HG02759 (cell line): ENCODE data around the gene CDK10.
"Not testable (repeated sequence)": the region's sequence is repeated elsewhere in the genome, so short reads cannot be mapped to it uniquely, and the experiment has no call there.

Source experiments
- ATAC-seq: cut with Tn5 transposase; IDR thresholded peaks from one replicate; pipeline ENCODE4 v1.9.1; 2021; ENCODE audit warnings: mild to moderate bottlenecking, moderate library complexity; ENCODE audit not compliant: unreplicated experiment

Gene CDK10

DNA sequence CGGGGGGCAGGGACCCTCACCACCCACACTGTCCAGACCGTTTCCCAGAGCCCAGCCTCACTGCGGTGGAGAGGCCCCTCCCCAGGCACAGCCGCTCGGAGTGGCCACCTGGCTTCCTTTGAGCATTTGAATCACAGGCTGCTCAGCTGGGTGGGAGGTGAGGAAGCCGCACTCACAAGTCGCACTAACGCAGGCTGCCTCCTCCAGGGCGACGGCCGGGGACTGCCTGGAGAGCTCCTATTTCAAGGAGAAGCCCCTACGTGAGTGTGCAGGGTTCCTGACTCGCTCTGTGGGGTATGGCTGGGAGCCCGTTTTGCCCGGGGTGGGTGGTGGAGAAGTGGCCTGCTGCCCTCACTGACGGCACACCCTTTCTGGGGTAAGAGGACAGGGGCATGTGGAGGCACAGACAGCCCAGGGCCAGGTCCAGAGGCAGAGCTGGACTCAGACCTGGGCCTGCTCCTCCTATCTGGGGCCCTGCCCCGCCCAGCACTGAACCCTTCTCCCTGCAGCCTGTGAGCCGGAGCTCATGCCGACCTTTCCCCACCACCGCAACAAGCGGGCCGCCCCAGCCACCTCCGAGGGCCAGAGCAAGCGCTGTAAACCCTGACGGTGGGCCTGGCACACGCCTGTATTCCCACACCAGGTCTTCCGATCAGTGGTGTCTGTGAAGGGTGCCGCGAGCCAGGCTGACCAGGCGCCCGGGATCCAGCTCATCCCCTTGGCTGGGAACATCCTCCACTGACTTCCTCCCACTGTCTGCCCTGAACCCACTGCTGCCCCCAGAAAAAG, 8.8 kb downstream of the CDK10 start:
- no peak for ATAC-seq

DNA sequence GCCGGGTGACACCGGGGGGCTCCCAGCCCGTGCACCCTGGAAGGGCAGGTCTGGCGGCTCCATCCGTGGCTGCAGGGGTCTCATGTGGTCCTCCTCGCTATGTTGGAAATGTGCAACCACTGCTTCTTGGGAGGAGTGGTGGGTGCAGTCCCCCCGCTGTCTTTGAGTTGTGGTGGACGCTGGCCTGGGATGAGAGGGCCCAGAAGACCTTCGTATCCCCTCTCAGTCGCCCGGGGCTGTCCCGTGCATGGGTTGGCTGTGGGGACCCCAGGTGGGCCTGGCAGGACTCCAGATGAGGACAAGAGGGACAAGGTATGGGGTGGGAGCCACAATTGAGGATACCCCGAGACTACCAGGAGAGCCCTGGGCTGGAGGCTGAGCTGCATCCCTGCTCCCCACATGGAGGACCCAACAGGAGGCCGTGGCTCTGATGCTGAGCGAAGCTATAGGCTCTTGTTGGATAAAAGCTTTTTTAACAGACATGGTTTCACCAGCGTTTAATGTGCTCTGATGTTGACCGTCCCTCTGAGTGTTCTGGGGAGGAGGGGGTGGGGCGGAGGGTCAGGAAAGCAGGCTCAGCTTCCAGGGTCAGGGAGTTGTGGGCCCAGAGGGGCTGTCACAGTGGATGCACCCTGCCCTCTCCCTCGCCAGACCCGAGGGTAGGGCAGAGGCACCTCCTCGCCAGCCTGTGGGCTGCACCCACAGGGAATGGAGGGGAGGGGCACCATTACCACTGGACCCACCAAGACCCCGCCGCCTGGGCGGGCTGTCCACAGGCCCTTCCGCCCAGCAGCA, 9.6 kb downstream of the CDK10 start:
- no peak for ATAC-seq

DNA sequence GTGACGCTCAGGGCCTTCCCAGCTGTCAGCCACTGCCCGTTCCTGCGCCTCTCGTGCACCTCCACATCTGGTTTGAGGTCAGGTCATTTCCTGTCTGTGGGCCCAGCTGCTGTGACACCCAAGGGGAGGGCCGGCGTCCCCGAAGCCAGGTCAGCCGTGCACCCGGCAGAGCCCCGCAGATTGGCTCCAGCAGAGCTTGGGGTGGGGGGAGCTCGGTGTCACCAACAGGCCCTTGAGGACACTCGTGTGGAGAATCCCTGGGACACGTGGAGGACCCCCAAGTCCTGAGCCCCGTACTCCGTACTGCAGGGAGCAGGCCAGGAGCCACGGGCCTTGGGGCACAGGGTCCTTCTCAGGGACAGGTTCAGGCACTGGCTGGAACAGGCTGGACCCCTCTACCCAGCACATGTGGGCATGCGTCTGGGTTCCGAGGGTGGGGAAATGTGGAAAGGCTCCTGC, 10.2 kb downstream of the CDK10 start:
- no peak for ATAC-seq

GRCh38 chr16:89697161-89697615, 10.7 kb downstream of the CDK10 start:
- no peak for ATAC-seq

DNA sequence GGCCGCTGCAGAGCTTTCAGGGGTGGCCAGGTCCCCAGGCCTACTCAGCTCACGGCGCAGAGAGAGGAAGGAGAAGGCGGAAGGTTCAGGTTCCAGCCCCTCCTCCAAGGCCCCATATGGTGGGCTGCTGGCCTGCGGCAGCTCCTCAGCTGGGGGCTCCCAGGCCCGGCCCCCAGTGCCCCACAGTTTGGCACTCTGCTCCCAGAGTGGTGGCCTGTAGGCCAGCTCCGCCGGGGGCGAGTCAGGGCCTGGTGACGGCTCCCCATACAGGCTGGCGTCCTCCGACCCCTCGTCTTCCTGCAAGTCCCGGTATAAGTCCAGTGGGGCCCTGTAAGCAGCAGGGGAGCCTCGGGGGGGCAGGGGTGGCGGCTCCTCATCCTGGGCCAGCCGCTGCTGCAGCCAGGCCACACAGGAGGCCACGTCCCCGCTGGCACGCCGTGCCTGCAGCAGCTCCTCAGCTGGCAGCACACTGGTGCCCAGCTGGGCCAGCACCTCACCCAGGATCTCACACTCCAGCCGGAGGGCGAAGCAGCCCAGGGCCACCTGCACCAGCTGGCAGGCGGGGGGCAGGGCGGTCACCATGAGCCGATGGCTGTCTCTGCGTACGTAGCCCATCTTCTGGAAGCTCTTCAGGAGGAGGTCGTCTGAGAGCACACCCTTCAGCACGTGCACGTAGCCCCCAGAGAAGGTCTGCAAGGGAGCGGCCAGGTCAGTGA, 11.3 kb downstream of the CDK10 start:
- no peak for ATAC-seq

DNA sequence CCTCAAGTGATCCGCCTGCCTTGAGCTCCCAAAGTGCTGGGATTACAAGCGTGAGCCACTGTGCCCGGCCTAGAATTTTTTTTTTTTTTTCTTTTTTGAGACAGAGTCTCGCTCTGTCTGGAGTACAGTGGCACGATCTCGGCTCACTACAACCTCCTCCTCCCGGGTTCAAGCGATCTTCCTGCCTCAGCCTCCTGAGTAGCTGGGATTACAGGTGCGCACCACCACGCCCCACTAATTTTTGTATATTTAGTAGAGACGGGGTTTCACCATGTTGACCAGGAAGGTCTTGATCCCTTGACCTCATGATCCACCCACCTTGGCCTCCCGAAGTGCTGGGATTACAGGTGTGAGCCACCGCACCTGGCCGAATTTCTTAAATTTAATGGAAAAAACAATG, 12.2 kb downstream of the CDK10 start:
- not testable (repeated sequence) for ATAC-seq

DNA sequence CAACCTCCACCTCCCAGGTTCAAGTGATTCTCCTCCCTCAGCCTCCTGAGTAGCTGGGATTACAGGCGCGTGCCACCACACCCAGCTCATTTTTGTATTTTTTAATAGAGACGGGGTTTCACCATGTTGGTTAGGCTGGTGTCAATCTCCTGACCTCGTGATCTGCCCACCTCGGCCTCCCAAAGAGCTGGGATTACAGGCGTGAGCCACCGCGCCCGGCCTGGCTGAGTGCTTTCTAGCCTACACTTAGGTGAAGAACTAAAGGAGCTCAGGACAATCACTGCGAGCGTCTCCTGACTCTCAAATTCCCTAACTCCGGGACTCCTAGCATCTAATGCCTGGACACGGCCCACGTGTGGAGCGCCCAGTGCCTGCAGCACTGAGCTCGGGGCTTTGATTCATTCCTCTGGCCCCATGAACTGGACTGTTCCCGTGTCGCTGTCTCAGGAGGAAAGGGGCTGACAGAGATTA, 13.2 kb downstream of the CDK10 start:
- ATAC-seq: not testable (repeated sequence)

DNA sequence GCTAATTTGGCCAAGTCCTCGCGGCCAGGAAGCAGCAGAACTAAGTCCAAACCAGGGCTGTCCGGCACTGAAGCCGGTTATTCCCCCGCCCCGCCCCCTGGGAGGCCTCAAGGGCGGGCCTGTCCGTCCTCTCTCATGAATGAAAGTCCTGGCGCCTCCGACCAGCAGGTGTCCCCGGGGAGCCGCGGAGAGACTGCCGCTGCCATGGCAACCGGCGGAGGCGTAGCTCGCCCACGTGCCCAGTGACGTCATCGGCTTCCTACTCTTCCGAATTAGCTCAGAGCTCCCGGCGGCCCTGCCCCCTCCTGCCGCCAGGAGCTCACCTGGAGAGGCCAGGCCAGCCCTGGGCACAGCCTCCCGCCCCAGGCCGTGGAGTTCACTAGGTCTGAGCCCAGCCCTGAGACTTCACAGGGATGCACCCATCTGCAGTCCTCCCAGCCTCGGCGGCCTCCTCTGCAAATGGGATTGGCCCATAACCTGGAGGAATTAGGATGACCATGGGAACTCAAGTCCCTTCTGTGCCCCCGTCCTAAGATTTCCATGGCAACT, 13.7 kb downstream of the CDK10 start:
- peak; percentile 45 for ATAC-seq

GRCh38 chr16:89700649-89701424, 14.3 kb downstream of the CDK10 start:
- no peak for ATAC-seq

DNA sequence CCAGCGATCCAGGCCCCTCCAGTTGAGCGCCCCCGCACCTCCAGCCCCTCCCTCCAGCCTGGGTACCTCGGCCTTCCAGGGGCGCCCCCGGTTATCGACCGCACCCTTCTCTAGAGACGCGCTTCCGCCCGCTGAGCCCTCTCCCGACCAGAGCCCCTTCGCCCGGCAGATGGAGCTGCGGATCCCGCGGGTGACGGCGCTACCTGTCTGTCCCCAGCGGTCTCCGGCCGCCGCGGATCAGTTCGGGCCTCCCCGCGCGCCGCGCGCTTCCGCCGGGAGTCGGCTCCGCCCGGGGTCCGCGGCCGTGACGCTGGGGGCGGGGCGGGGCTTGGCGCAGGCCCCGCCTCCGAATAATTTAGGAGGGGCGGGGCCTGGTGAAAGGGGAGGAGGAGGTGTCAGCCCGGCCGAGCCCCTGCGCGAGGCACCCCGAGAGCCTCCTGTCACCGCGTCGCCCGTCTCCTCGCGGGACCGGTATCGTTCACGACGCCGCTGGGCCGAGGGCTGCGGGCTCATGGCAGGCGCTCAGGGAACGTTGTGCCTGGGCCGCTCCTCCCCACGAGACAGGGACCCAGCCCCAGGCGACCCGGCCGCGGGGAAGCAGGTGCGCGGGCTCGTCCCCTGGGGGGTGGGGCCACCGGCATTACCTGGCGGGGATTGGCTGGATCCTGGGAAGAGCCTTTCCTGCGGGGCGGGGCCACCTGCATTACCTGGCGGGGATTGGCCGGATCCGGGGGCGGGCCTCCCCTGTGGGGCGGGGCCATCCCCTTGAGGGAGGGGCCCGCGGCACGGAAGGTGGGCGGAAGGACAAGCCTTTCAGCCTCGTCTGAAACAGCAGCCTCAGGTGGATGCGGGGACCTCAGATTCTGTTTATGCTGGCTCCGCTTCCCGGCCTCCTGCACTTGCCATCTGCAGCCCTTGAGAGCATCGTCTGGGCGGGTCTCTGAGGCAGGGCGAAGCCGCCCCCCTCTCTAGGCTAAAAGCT, 15.2 kb downstream of the CDK10 start, which contains the start of gene SPATA2L:
Gene SPATA2L, minus strand, starts transcription at position 281 of the 982 bp plus-strand sequence. CDS start 473 bp downstream, outside the sequence.
- ATAC-seq: peak; percentile 64

GRCh38 chr16:89704281-89704680, 17.8 kb downstream of the CDK10 start:
- no peak for ATAC-seq

DNA sequence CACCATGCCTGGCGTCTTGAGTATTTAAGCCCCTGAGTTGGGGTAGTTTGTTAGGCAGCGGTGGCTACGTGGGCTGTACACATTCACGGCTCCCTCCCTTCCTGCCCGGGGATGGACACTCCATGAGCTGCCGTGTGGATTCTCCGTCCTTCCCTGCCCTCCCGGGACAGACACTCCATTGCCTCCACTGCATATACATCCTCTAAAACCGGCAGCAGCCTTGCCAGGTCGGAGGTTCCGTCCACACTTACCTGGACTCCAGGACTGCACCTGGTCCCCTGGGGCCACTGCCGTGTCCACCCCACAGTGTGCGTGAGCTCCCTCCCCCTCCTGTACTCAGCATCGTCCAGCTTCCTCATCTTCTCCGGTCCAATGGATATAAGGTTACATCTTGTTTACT, 18.5 kb downstream of the CDK10 start:
- no peak for ATAC-seq

- no peak for ATAC-seq
These were observed 20.2 kb downstream of the CDK10 start for GRCh38 chr16:89706518-89707260.

DNA sequence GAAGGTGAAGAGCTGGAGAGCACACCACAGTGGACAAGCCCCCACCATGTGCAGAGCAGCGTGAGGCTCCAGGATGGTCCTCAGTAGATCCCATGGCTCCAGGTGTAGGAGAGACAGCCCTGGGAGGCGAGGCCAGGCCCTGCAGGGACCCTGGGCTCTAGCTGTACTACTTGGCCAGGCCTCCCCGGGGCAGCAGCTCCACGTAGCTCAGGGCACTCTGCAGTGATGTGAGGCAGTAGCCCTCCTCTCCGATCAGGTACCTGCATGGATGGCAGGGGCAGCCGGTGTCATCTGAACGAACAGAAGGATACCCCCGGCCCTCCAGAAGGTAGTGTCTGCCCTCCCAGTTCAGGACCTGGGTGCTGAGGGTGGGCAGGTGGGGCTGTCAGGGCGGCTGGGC, 21.2 kb downstream of the CDK10 start:
- no peak for ATAC-seq

DNA sequence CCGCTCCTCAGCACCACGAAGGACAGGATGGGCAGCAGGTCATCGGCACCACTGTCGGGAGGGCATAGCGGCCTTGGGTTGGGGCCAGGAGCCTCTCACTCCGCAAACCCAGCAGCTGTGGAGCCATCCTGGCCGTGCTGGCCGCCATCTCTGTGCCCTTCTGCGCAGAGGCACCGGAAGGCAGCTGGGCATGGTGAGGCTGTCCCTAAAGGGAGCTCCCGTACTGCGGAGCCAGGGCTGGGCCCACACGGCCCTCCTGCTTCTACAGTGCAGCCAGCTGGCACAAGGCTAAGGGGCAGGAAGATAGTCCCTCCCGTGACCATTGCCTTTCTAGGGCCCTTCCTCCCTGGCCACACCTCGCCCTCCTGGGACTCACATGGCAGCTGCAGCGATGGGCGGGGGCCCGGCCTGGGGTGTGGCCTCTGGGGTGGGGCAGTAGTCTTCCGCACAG, 22.0 kb downstream of the CDK10 start:
- ATAC-seq: no peak

GRCh38 chr16:89709166-89709565, 22.7 kb downstream of the CDK10 start:
- ATAC-seq: no peak

DNA sequence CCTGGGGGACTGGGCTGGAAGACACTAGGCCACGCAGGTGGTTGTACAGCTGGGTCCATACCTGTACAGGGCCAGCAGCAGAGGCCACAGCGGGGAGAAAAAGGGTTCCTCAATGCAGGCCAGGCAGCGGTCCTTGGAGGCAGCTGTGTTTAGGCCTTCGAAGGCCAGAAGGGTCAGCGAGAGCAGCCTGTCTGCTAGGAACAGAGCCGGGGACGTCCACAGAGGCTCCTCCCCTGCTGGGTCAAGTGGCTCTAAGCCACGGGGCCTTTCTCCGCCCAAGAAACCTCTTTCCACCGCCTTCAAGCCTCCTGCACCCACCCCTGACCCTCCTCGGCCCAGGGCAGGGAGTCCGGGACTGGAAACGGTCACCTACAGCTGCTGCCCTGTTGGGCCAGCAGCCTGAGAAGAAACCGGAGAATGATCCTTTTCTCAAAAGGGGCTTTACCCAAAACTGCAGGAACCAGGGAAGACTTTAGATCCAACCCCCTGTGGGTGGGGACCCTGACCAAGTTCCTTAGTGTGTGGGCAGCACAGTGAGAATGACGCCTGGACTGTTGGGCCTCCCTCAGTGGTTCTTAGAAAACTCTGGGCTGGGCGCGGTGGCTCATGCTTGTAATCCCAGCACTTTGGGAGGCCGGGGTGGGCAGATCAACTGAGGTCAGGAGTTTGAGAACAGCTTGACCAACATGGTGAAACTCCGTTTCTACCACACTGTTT, 23.4 kb downstream of the CDK10 start:
- ATAC-seq: no peak
